Sigmoid colon (tissue), 7 donors: ENCODE results near the gene EGFL6. TPM values are rescaled to one million over a fixed set of nuclear protein-coding genes. Genes with fewer than 3 reads are reported as not detected.

Source experiments
- DNase-seq: peaks from one replicate; pipeline ENCODE4 v3.0.0-alpha.2; 2019
- H3K27ac ChIP-seq, 4 donors: fragments of 200-600 bp; sonication (generic); one replicate each; pipeline ENCODE4 v1.5.1; 2016 to 2019; ENCODE audit warnings: mild to moderate bottlenecking in 1 of 4
- H3K27me3 ChIP-seq, 3 donors: fragments of 200-600 bp; sonication (generic); one replicate each; pipeline ENCODE4 v1.5.1; 2019; ENCODE audit warnings: mild to moderate bottlenecking in 1 of 3
- H3K36me3 ChIP-seq, 4 donors: fragments of 200-600 bp; sonication (generic); one replicate each; pipeline ENCODE4 v1.5.1; 2016 to 2019
- H3K4me1 ChIP-seq, 4 donors: fragments of 200-600 bp; sonication (generic); one replicate each; pipeline ENCODE4 v1.5.1; 2017 to 2019
- H3K4me3 ChIP-seq, 4 donors: fragments of 200-600 bp; sonication (generic); one replicate each; pipeline ENCODE4 v1.5.1; 2017 to 2019; ENCODE audit warnings: mild to moderate bottlenecking in 2 of 4, moderate library complexity in 1 of 4
- H3K9me3 ChIP-seq, 4 donors: fragments of 200-600 bp in 3 of 4; sonication (generic) in 3 of 4; one replicate each; pipeline versions ENCODE4 v1.5.1 to v1.6.1; 2013 to 2019
- EP300 ChIP-seq, 4 donors: sonication (generic); formaldehyde crosslinking; IDR thresholded peaks; one replicate each; pipeline ENCODE4 v1.6.1; 2017; ENCODE audit warnings: antibody characterized with exemption in 4 of 4
- POLR2A ChIP-seq, 2 donors: fragments of 450-650 bp; IDR thresholded peaks; one replicate each; pipeline ENCODE4 v1.6.1; 2016; ENCODE audit warnings: antibody characterized with exemption in 2 of 2, mild to moderate bottlenecking in 2 of 2, moderate library complexity in 2 of 2
- POLR2AphosphoS5 ChIP-seq, 4 donors: sonication (generic); formaldehyde crosslinking; IDR thresholded peaks; one replicate each; pipeline ENCODE4 v1.6.1; 2017; ENCODE audit warnings: antibody characterized with exemption in 4 of 4
- whole genome bisulfite sequencing, 2 donors: extraction: QIAGEN DNeasy Blood & Tissue Kit; methylation state at CpG; one replicate each; pipeline ENCODE4 v1.1.7; 2013; 5-methylcytosine and 5-hydroxymethylcytosine counted together
- intact Hi-C: fragments of 100-400 bp; cut with DNase I; formaldehyde crosslinking; loops from one replicate; pipeline ENCODE4 v1.15.1; 2023
- polyA plus RNA-seq, 3 donors: library from polyadenylated mRNA; stranded (reverse); fragments of 200-250 nt; gene quantifications; one replicate each; pipeline ENCODE4 v1.2.3, GENCODE V29; 2013
- total RNA-seq, 4 donors: library from RNA; depleted of rRNA; stranded (reverse); fragments of >200 nt; gene quantifications; one replicate each; pipeline ENCODE4 v1.1.0, GENCODE V29; 2016
- TF ChIP-seq, protein P1 (sequence below), 4 experiments: fragments of 450-650 bp in 3 of 4; fragments of 200-600 bp in 1 of 4; IDR thresholded peaks; one replicate each; pipeline ENCODE4 v1.5.1; 2016 to 2019; ENCODE audit warnings: antibody characterized with exemption in 4 of 4, mild to moderate bottlenecking in 3 of 4, moderate library complexity in 2 of 4
- donor health status: healthy with polysubstance abuse.
- donor health status: Bipolar disorder and iron deficiency.
- donor health status: healthy.

EGFL6 gene
- total and polyA plus RNA-seq, 7 donors = 0.32 to 0.60 TPM; not detected in 5

DNA sequence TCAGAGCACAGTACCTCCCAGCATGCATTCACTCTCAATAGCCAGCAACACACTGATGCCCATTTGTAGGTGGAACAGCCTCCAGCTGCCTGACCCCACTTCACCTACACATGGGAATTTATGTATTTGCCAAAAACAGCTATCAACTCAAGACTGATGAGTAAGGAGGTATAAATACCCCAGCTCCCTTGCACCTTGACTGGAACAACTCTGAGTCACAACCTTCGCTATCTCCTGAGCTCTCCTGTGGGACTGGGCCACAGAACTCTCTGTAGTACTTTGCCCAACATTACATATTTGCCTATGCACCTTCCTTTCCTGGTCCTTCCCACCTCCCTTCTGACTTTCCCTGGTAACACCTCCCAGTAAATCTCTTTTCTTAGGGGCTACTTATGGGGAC, 16.5 kb upstream of the EGFL6 start:
- Histone ChIP-seq H3K27ac (no peak overlapping the region), H3K27me3 (no peaks in the 10 kb centered on the region), H3K4me1 (no peaks in the 10 kb centered on the region), H3K36me3 (no peaks in the 10 kb centered on the region), H3K9me3 (no peaks in the 10 kb centered on the region), H3K4me3 (no peak overlapping the region)
- intact Hi-C loops = no loop called here
- TF ChIP-seq POLR2AphosphoS5 (IDR thresholded peaks at IDR 0.05) (no peak), EP300 (IDR thresholded peaks at IDR 0.05) (no peak), POLR2A (IDR thresholded peaks at IDR 0.05) (no peak)
- TF ChIP-seq, protein P1, sequence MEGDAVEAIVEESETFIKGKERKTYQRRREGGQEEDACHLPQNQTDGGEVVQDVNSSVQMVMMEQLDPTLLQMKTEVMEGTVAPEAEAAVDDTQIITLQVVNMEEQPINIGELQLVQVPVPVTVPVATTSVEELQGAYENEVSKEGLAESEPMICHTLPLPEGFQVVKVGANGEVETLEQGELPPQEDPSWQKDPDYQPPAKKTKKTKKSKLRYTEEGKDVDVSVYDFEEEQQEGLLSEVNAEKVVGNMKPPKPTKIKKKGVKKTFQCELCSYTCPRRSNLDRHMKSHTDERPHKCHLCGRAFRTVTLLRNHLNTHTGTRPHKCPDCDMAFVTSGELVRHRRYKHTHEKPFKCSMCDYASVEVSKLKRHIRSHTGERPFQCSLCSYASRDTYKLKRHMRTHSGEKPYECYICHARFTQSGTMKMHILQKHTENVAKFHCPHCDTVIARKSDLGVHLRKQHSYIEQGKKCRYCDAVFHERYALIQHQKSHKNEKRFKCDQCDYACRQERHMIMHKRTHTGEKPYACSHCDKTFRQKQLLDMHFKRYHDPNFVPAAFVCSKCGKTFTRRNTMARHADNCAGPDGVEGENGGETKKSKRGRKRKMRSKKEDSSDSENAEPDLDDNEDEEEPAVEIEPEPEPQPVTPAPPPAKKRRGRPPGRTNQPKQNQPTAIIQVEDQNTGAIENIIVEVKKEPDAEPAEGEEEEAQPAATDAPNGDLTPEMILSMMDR (IDR thresholded peaks at IDR 0.05) = no peak
- DNase-seq = no peak
- WGBS, 2 donors = 89 to 100% methylated on average over 1 of the region's 1 CpG

DNA sequence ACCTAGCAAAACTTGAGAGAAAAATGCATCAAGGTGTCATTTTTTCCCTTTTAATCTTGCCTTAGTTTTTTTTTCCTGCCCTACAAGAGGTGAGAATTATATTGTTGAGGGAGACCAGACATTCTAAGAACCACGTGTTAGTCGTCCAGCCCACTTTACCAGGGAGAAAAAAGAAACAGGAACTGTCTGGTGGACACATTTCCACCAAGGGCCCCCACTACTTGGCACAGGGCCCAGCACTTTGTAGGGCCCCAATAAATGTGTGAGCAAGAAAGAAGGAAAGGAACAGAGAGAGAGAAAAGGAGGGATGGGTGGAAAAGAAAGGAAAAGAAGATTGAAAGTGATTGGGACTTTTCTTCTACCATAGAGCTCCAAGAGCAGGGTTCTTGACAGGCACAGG, 3.9 kb upstream of the EGFL6 start:
- WGBS, 2 donors = 29 to 57% methylated on average over 2 of the region's 2 CpGs
- no peak for DNase-seq
- Histone ChIP-seq H3K4me1 (peaks cover 0 to 7% (median 6%) of the 10 kb centered on the region in 4 donors), H3K4me3 (no peak overlapping the region), H3K27me3 (peaks cover 0 to 16% (median 8%) of the 10 kb centered on the region in 3 donors), H3K36me3 (no peaks in the 10 kb centered on the region), H3K27ac (no peak overlapping the region), H3K9me3 (no peaks in the 10 kb centered on the region)
- intact Hi-C loops = no loop called here
- no peak for TF ChIP-seq POLR2AphosphoS5 (IDR thresholded peaks at IDR 0.05)
- TF ChIP-seq POLR2A (IDR thresholded peaks at IDR 0.05) = no peak
- TF ChIP-seq EP300 (IDR thresholded peaks at IDR 0.05) = no peak
- TF ChIP-seq, protein P1 (IDR thresholded peaks at IDR 0.05) = no peak

DNA sequence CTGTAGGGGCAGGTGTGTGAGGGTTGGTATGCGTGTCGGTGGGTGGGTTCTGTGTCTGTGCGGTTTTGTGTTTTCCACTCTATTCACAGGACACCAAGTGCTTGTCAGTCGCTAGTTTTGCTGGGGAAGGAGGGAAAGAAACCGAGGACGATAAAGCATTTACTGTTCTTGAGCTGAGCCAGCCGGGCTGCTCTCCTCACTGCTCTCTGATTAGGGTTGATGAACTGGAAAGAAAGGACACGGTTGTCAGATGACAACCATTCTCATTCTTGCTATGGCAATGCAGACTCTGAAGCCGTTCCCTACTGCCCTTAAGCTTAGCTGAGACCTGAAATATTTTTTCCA, 832 bp downstream of the EGFL6 start:
- TF ChIP-seq, protein P1 (IDR thresholded peaks at IDR 0.05) = no peak
- TF ChIP-seq EP300 (IDR thresholded peaks at IDR 0.05) (no peak), POLR2AphosphoS5 (IDR thresholded peaks at IDR 0.05) (no peak), POLR2A (IDR thresholded peaks at IDR 0.05) (no peak)
- Histone ChIP-seq H3K27me3 (peaks cover 0 to 16% (median 8%) of the 10 kb centered on the region in 3 donors), H3K4me1 (peaks cover 0 to 7% (median 6%) of the 10 kb centered on the region in 4 donors), H3K36me3 (no peaks in the 10 kb centered on the region), H3K27ac (no peak overlapping the region), H3K9me3 (no peaks in the 10 kb centered on the region), H3K4me3 (no peak overlapping the region)
- intact Hi-C loops = no loop called here
- DNase-seq = no peak
- WGBS, 2 donors = 15 to 24% methylated on average over 9 of the region's 9 CpGs

DNA sequence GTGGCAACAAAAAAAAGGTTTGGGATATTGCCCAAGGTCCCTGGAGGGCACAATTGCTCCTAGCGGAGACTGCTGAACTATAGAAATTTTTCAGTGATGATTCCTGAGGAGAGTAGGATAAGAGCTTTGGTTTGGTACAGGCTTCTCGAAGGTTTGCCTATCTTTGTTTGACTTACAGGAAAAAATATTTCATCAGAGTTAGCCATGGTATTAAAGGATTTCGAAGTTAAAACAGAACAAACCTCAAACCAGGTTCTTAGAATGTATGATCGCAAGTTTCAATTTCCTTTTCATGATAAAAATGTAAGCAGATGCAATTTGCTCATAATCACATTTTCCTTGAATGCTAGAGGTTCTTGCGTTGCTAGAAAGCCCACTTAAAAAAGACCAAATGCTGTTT, 1.7 kb downstream of the EGFL6 start:
- WGBS, 2 donors = 76 to 79% methylated on average over 5 of the region's 5 CpGs
- Histone ChIP-seq H3K27me3 (peaks cover 0 to 16% (median 8%) of the 10 kb centered on the region in 3 donors), H3K27ac (no peak overlapping the region), H3K9me3 (no peaks in the 10 kb centered on the region), H3K36me3 (no peaks in the 10 kb centered on the region), H3K4me3 (no peak overlapping the region), H3K4me1 (peaks cover 0 to 7% (median 6%) of the 10 kb centered on the region in 4 donors)
- TF ChIP-seq EP300 (IDR thresholded peaks at IDR 0.05) (no peak), POLR2AphosphoS5 (IDR thresholded peaks at IDR 0.05) (no peak), POLR2A (IDR thresholded peaks at IDR 0.05) (no peak)
- TF ChIP-seq, protein P1 (IDR thresholded peaks at IDR 0.05) = no peak
- intact Hi-C loops = no loop called here
- no peak for DNase-seq

DNA sequence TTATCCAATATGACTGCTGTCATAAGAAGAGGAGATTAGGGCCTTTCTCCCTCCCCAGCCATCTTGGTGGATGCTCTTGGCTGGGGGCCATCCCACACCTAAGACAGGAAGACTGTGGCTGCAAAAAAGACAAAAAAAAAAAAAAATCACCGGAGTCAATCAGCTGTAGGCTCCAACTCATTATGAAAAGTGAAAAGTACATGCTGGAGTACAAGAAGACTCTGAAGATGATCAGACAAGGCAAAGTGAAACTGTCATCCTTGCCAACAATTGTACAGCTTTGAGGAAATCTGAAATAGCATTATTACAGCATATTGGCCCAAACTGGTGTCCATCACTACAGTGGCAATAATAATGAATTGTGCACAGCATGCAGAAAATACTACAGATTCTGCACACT, 5.2 kb downstream of the EGFL6 start:
- no peaks in the 10 kb centered on the region for H3K36me3 ChIP-seq
- intact Hi-C loops = no loop called here
- no peak for DNase-seq
- H3K9me3 ChIP-seq = no peaks in the 10 kb centered on the region
- H3K27ac ChIP-seq = no peak overlapping the region
- no peak overlapping the region for H3K4me3 ChIP-seq
- 43 to 88% methylated on average over 1 of the region's 1 CpG for WGBS, 2 donors
- H3K27me3 ChIP-seq = peaks cover 0 to 6% (median 4%) of the 10 kb centered on the region in 3 donors
- peaks cover 0 to 5% (median 4%) of the 10 kb centered on the region in 4 donors for H3K4me1 ChIP-seq
- TF ChIP-seq EP300 (IDR thresholded peaks at IDR 0.05) = no peak
- no peak for TF ChIP-seq POLR2AphosphoS5 (IDR thresholded peaks at IDR 0.05)
- TF ChIP-seq POLR2A (IDR thresholded peaks at IDR 0.05) = no peak
- TF ChIP-seq, protein P1 (IDR thresholded peaks at IDR 0.05) = no peak
